SK-N-SH (cell line): Measurements from ENCODE around the gene MFN1. TPM values are rescaled to one million over a fixed set of nuclear protein-coding genes. Genes with fewer than 3 reads are reported as not detected.

Experiments used
- CTCF ChIA-PET: fragments of 300-600, 350-600 bp; formaldehyde crosslinking; extraction: SDS; loops from one replicate; lab custom pipeline; 2021; lab: Yijun Ruan, JAX
- POLR2A ChIA-PET: fragments of 350-600 bp; sonication (Branson Sonifier 250); formaldehyde crosslinking; extraction: SDS; loops from one replicate; lab custom pipeline; 2020; ENCODE audit warnings: antibody characterized with exemption, inconsistent platforms; lab: Yijun Ruan, JAX
- DNase-seq: peaks from one replicate; pipeline ENCODE4 v3.0.0; 2012
- H2AFZ ChIP-seq: fragments of 200-600 bp; sonication (generic); 2 replicates; pipeline ENCODE4 v1.8.1; 2016; ENCODE audit warnings: antibody characterized with exemption, mild to moderate bottlenecking, low read depth
- H3F3A ChIP-seq: fragments of 200-600 bp; sonication (generic); replicated peaks from 2 replicates; pipeline ENCODE3; 2016; ENCODE audit warnings: antibody characterized with exemption, mild to moderate bottlenecking; ENCODE audit not compliant: insufficient read depth
- H3K27ac ChIP-seq, 2 experiments: fragments of 200-500 bp in 1 of 2; fragments of 200-600 bp in 1 of 2; sonication (Bioruptor generic) in 1 of 2; sonication (generic), shearing (Covaris generic) in 1 of 2; 2 replicates each; pipeline versions ENCODE4 v1.5.1 to v1.6.1; 2014 to 2016; ENCODE audit warnings: low read depth in 2 of 2, inconsistent platforms in 1 of 2, low read length in 1 of 2, mild to moderate bottlenecking in 1 of 2, mixed read lengths in 1 of 2
- H3K27me3 ChIP-seq: fragments of 200-600 bp; sonication (generic), shearing (Covaris generic); 2 replicates; pipeline ENCODE4 v1.6.1; 2016; ENCODE audit warnings: mixed run types; ENCODE audit not compliant: insufficient read depth
- H3K36me3 ChIP-seq, 2 experiments: fragments of 200-500 bp in 1 of 2; fragments of 200-600 bp in 1 of 2; sonication (Bioruptor generic) in 1 of 2; sonication (generic) in 1 of 2; replicated peaks in 1 of 2; 2 replicates each; pipeline versions ENCODE3 to v1.5.1; 2014 to 2016; ENCODE audit warnings: low read length in 1 of 2, mild to moderate bottlenecking in 1 of 2; ENCODE audit not compliant: insufficient read depth in 2 of 2, control insufficient read depth in 1 of 2
- H3K4me1 ChIP-seq, 2 experiments: fragments of 200-500 bp in 1 of 2; fragments of 200-600 bp in 1 of 2; sonication (Bioruptor generic) in 1 of 2; sonication (generic), shearing (Covaris generic) in 1 of 2; 2 replicates each; pipeline versions ENCODE4 v1.5.1 to v1.6.1; 2014 to 2016; ENCODE audit warnings: low read depth in 1 of 2, low read length in 1 of 2, mixed run types in 1 of 2; ENCODE audit not compliant: insufficient read depth in 2 of 2, control insufficient read depth in 1 of 2
- H3K4me2 ChIP-seq: fragments of 200-600 bp; sonication (generic), shearing (Covaris generic); 2 replicates; pipeline ENCODE4 v1.6.1; 2017; ENCODE audit warnings: mixed run types
- H3K4me3 ChIP-seq, 2 experiments: fragments of 200-500 bp in 1 of 2; fragments of 200-600 bp in 1 of 2; sonication (Bioruptor generic) in 1 of 2; sonication (generic), shearing (Covaris generic) in 1 of 2; 2 replicates each; pipeline versions ENCODE4 v1.5.1 to v1.8.1; 2014 to 2016; ENCODE audit warnings: low read depth in 2 of 2, inconsistent platforms in 1 of 2, low read length in 1 of 2, mild to moderate bottlenecking in 1 of 2, mixed read lengths in 1 of 2, moderate library complexity in 1 of 2
- H3K79me2 ChIP-seq: fragments of 200-600 bp; sonication (generic); 2 replicates; pipeline ENCODE4 v1.8.1; 2017; ENCODE audit warnings: mild to moderate bottlenecking; ENCODE audit not compliant: insufficient read depth
- H3K9ac ChIP-seq: fragments of 200-600 bp; sonication (generic); 2 replicates; pipeline ENCODE4 v1.6.1; 2017; ENCODE audit warnings: mixed run types
- H3K9me2 ChIP-seq: fragments of 200-600 bp; sonication (generic); 2 replicates; pipeline ENCODE4 v1.6.1; 2017; ENCODE audit warnings: mixed run types
- H3K9me3 ChIP-seq: fragments of 200-600 bp; sonication (generic); 2 replicates; pipeline ENCODE4 v1.6.1; 2017; ENCODE audit warnings: mixed run types, mild to moderate bottlenecking, moderate library complexity
- H4K20me1 ChIP-seq: fragments of 200-600 bp; sonication (generic); 2 replicates; pipeline ENCODE4 v1.6.1; 2017; ENCODE audit warnings: mild to moderate bottlenecking, mixed run types; ENCODE audit not compliant: insufficient read depth
- CHD2 ChIP-seq: fragments of 150-350 bp; IDR thresholded peaks from 2 replicates; pipeline ENCODE4 v1.6.1; 2018; ENCODE audit warnings: low read length; ENCODE audit not compliant: partially characterized antibody
- FOXM1 ChIP-seq: IDR thresholded peaks from 2 replicates; pipeline ENCODE4 v1.4.0; 2012; ENCODE audit warnings: low read depth, mild to moderate bottlenecking
- GABPA ChIP-seq: IDR thresholded peaks from 2 replicates; pipeline ENCODE4 v1.4.0; 2012; ENCODE audit warnings: low read depth, mild to moderate bottlenecking
- GATA2 ChIP-seq: sonication (generic); formaldehyde crosslinking; IDR thresholded peaks from 2 replicates; pipeline ENCODE4 v1.5.0; 2020; ENCODE audit warnings: mild to moderate bottlenecking, missing genetic modification reagents
- MAX ChIP-seq: IDR thresholded peaks from 2 replicates; pipeline ENCODE4 v1.4.0; 2012; ENCODE audit warnings: low read depth
- MXI1 ChIP-seq: IDR thresholded peaks from 2 replicates; pipeline ENCODE4 v1.6.1; 2012; ENCODE audit warnings: mild to moderate bottlenecking, low read depth, low read length, improper control_type of control experiment
- NFIC ChIP-seq: IDR thresholded peaks from 2 replicates; pipeline ENCODE4 v1.4.0; 2012; ENCODE audit warnings: borderline replicate concordance
- NRF1 ChIP-seq: IDR thresholded peaks from 2 replicates; pipeline ENCODE4 v1.6.1; 2012; ENCODE audit warnings: low read depth, mild to moderate bottlenecking, low read length
- PBX3 ChIP-seq: IDR thresholded peaks from 2 replicates; pipeline ENCODE4; 2012
- RCOR1 ChIP-seq: fragments of 150-350 bp; IDR thresholded peaks from 2 replicates; pipeline ENCODE4 v1.6.1; 2017; ENCODE audit warnings: antibody characterized with exemption, low read length
- REST ChIP-seq: IDR thresholded peaks from 2 replicates; pipeline ENCODE4 v1.6.1; 2012; ENCODE audit warnings: mild to moderate bottlenecking, low read depth, low read length, moderate library complexity
- RFX5 ChIP-seq: IDR thresholded peaks from 2 replicates; pipeline ENCODE4 v1.6.1; 2012; ENCODE audit warnings: mild to moderate bottlenecking, improper control_type of control experiment, low read length
- SIN3A ChIP-seq: IDR thresholded peaks from 2 replicates; pipeline ENCODE4 v1.6.1; 2012; ENCODE audit warnings: low read depth, mild to moderate bottlenecking, low read length, moderate library complexity, borderline replicate concordance
- TAF1 ChIP-seq: IDR thresholded peaks from 2 replicates; pipeline ENCODE4 v1.6.1; 2012; ENCODE audit warnings: low read depth, mild to moderate bottlenecking, low read length, moderate library complexity, borderline replicate concordance
- TCF12 ChIP-seq: IDR thresholded peaks from 2 replicates; pipeline ENCODE4 v1.4.0; 2012
- USF2 ChIP-seq: fragments of 150-350 bp; IDR thresholded peaks from 2 replicates; pipeline ENCODE4 v1.6.1; 2017; ENCODE audit warnings: antibody characterized with exemption, low read length, low read depth, borderline replicate concordance
- YY1 ChIP-seq: IDR thresholded peaks from 2 replicates; pipeline ENCODE4 v1.4.0; 2012; ENCODE audit warnings: low read depth, mild to moderate bottlenecking
- WGBS: methylation state at CpG from one replicate; pipeline ENCODE4 v1.1.6; 2017; ENCODE audit warnings: low lambda C conversion rate; 5-methylcytosine and 5-hydroxymethylcytosine counted together
- polyA plus RNA-seq, 3 experiments: library from polyadenylated mRNA; depleted of rRNA; stranded (reverse); fragments of >200 nt; gene quantifications; 2 replicates each; pipeline ENCODE4 v1.2.3, GENCODE V29; 2012

MFN1 gene
- polyA plus RNA-seq, 1 of the 3 experiments (the other 2 are of a cell fraction) = 15.7 TPM

GRCh38 chr3:179299316-179299715 lies 48.2 kb upstream of the MFN1 start:
- H3K27ac ChIP-seq = no peak overlapping the region
- H3K9me2 ChIP-seq = no peaks in the 10 kb centered on the region
- H3K27me3 ChIP-seq = no peaks in the 10 kb centered on the region
- ChIA-PET CTCF (no interaction called here), POLR2A (no interaction called here)
- H3K4me2 ChIP-seq = no peak overlapping the region
- no peaks in the 10 kb centered on the region for H3K36me3 ChIP-seq
- no peaks in the 10 kb centered on the region for H4K20me1 ChIP-seq
- WGBS = 39% methylated on average over 2 of the region's 2 CpGs
- H3K9me3 ChIP-seq = no peaks in the 10 kb centered on the region
- no peaks in the 10 kb centered on the region for H3K4me1 ChIP-seq
- TF ChIP-seq MXI1 = no peak
- TF ChIP-seq FOXM1 = no peak
- no peak for TF ChIP-seq RFX5
- TF ChIP-seq GATA2 (CRISPR knock-in tag) = no peak
- TF ChIP-seq CHD2 = no peak
- TF ChIP-seq YY1 = no peak
- no peak for TF ChIP-seq PBX3
- no peak for TF ChIP-seq MAX
- no peak for TF ChIP-seq REST
- TF ChIP-seq NRF1 = no peak
- no peak for TF ChIP-seq TAF1
- no peak for TF ChIP-seq SIN3A
- no peak for TF ChIP-seq TCF12
- no peak for TF ChIP-seq USF2
- no peak for TF ChIP-seq NFIC
- TF ChIP-seq GABPA = no peak
- TF ChIP-seq RCOR1 = no peak
- DNase-seq = no peak
- no peak overlapping the region for H3K9ac ChIP-seq
- H3K4me3 ChIP-seq = no peak overlapping the region
- no peak overlapping the region for H2AFZ ChIP-seq
- H3F3A ChIP-seq = no peaks in the 10 kb centered on the region
- no peaks in the 10 kb centered on the region for H3K79me2 ChIP-seq
